Measurements from ENCODE around the gene ARL15.

The ARL15 gene

GRCh38 chr5:54284586-54284985 is 25.8 kb downstream of the ARL15 start:
- H3K4me3 ChIP-seq (ENCODE audit: low read depth, low read length), result no peak overlapping the region
- no peaks in the 10 kb centered on the region; the same call in 1 of the 2 replicates for H3K9me3 ChIP-seq
- no peaks in the 10 kb centered on the region for H3K4me1 ChIP-seq
- 0 out of 2 replicates have a peak, but pooled peaks cover 2% of the 10 kb centered on the region for H3K27me3 ChIP-seq
- no peak for DNase-seq
- H3K36me3 ChIP-seq, result no peaks in the 10 kb centered on the region
- TF ChIP-seq CTCF (IDR thresholded peaks at IDR 0.05; ENCODE audit: low read depth, low read length), result no peak

GRCh38 chr5:54282876-54283275 is 27.5 kb downstream of the ARL15 start:
- no peak for TF ChIP-seq CTCF (IDR thresholded peaks at IDR 0.05; ENCODE audit: low read depth, low read length)
- no peaks in the 10 kb centered on the region; the same call in 1 of the 2 replicates for H3K9me3 ChIP-seq
- no peak overlapping the region for H3K4me3 ChIP-seq (ENCODE audit: low read depth, low read length)
- H3K4me1 ChIP-seq, result no peaks in the 10 kb centered on the region
- no peak for DNase-seq
- H3K36me3 ChIP-seq, result no peaks in the 10 kb centered on the region
- 0 out of 2 replicates have a peak, but pooled peaks cover 2% of the 10 kb centered on the region for H3K27me3 ChIP-seq

GRCh38 chr5:54281960-54282692 is 28.2 kb downstream of the ARL15 start:
- no peak for TF ChIP-seq CTCF (IDR thresholded peaks at IDR 0.05; ENCODE audit: low read depth, low read length)
- no peak for DNase-seq
- Histone ChIP-seq H3K27me3 (0 out of 2 replicates have a peak, but pooled peaks cover 2% of the 10 kb centered on the region), H3K36me3 (no peaks in the 10 kb centered on the region), H3K9me3 (no peaks in the 10 kb centered on the region; the same call in 1 of the 2 replicates), H3K4me1 (no peaks in the 10 kb centered on the region), H3K4me3 (ENCODE audit: low read depth, low read length) (no peak overlapping the region)

DNA sequence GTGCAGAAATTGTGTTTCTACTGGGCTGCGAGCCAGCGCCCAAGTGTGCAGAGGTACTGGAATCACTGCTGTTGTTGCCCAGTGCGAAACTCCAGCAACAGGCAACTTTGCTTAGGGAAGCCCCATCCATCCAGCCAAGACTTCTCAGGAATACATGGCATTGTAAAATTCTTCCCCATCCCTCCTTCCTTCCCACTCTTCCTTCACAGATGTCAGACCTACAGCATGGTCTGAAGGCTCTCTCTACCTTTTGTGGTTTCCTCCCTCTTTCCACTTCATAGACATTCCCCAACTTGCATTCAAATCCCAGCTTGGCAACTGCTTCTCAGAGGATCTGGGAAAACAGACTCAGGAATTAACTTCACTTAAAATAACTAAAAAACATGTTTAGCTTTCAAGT is 30.4 kb downstream of the ARL15 start:
- Histone ChIP-seq H3K9me3 (no peaks in the 10 kb centered on the region; the same call in 1 of the 2 replicates), H3K4me3 (ENCODE audit: low read depth, low read length) (no peak overlapping the region), H3K36me3 (no peaks in the 10 kb centered on the region), H3K27me3 (0 out of 2 replicates have a peak, but pooled peaks cover 2% of the 10 kb centered on the region), H3K4me1 (no peaks in the 10 kb centered on the region)
- DNase-seq, result no peak
- no peak for TF ChIP-seq CTCF (IDR thresholded peaks at IDR 0.05; ENCODE audit: low read depth, low read length)

DNA sequence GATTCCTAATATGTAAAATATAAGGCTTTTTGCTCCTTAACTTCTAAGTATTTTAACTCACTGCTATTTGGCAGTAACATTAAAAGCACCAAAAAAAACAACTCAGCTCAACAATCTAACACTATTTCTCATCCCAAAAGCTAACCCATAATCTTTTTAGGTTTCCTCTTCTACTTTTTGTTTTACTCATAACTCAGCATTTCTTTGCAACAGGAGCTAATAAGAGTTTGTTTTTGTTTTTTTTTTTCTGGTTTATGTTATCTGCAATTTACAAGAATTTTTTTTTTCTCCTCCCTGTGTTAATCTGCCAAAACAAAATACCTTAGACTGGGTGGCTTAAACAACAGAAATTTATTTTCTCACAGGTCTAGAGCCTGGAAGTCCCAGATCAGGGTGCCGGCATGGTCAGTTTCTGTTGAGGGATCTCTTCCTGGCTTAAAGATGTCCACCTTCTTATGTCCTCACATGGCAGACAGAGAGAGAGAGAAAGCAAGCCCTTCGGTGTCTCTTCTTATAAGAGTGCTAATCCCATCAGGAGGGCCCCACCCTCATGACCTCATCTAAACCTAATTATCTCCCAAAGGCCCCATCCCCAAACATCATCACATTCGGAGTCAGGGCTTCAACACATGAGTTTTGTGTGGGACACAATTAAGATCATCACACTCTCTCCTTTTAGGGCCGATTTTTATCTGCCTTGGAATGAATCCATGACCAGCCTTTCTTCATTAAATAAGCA is 31.2 kb downstream of the ARL15 start:
- Histone ChIP-seq H3K9me3 (no peaks in the 10 kb centered on the region; the same call in 1 of the 2 replicates), H3K4me1 (no peaks in the 10 kb centered on the region), H3K4me3 (ENCODE audit: low read depth, low read length) (no peak overlapping the region), H3K36me3 (no peaks in the 10 kb centered on the region), H3K27me3 (0 out of 2 replicates have a peak, but pooled peaks cover under 1% of the 10 kb centered on the region)
- TF ChIP-seq CTCF (IDR thresholded peaks at IDR 0.05; ENCODE audit: low read depth, low read length), result no peak
- DNase-seq, result no peak

Measured in BE2C (cell line).